GM12878 (cell line): ENCODE results near the gene WNT9A. TPM values are rescaled to one million over a fixed set of nuclear protein-coding genes. Genes with fewer than 3 reads are reported as not detected.

Experiments
- ATAC-seq: fragments of 200-7000 bp; cut with Tn5 transposase; 3 replicates; pipeline ENCODE4 v1.9.1; 2020; ENCODE audit warnings: mild to moderate bottlenecking, moderate library complexity
- BruUV-seq: library from RNA; stranded (reverse); fragments of 400-500 nt; replicated peaks from 2 replicates; lab custom pipeline; 2021; lab: Mats Ljungman, UMichigan
- CTCF ChIA-PET: fragments of 300-600 bp; sonication (Branson Sonifier 250); formaldehyde crosslinking; extraction: SDS; loops from one replicate; lab custom pipeline; 2021; ENCODE audit warnings: inconsistent platforms; lab: Yijun Ruan, JAX
- POLR2A ChIA-PET: fragments of 350-600 bp; formaldehyde crosslinking; extraction: SDS; loops from one replicate; lab custom pipeline; 2021; ENCODE audit warnings: inconsistent platforms; lab: Charles Lee
- RAD21 ChIA-PET: fragments of 300-600 bp; sonication (Branson Sonifier 250); formaldehyde crosslinking; loops from one replicate; lab custom pipeline; 2023; ENCODE audit warnings: antibody characterized with exemption; ENCODE audit not compliant: unreplicated experiment; lab: Charles Lee
- SMC1A ChIA-PET: fragments of 300-600 bp; sonication (Branson Sonifier 250); formaldehyde crosslinking; loops from one replicate; lab custom pipeline; 2023; ENCODE audit not compliant: unreplicated experiment, uncharacterized antibody; lab: Charles Lee
- DNase-seq: peaks from one replicate; pipeline ENCODE4 v3.0.0-alpha.2; 2011; ENCODE audit warnings: low read depth, low spot score
- FAIRE-seq: peaks from 3 replicates; lab custom pipeline; 2011; peaks lifted over from hg19 to GRCh38; lab: Jason Lieb, UNC
- H2AFZ ChIP-seq: 2 replicates; pipeline ENCODE4 v1.6.0; 2011; ENCODE audit warnings: low read depth, low read length, control low read depth; ENCODE audit not compliant: control insufficient read depth
- H3K27ac ChIP-seq: 2 replicates; pipeline ENCODE4 v1.5.1; 2011; ENCODE audit warnings: control low read depth; ENCODE audit not compliant: control insufficient read depth, insufficient read depth
- H3K27me3 ChIP-seq, 2 experiments: replicated peaks in 1 of 2; 2 replicates each; pipeline versions ENCODE4 v1.6.0 to v1.6.1; 2011; ENCODE audit warnings: low read length in 1 of 2; ENCODE audit not compliant: control insufficient read depth in 2 of 2, insufficient read depth in 2 of 2
- H3K36me3 ChIP-seq, 2 experiments: 2 replicates each; pipeline ENCODE4 v1.5.1; 2011; ENCODE audit warnings: low read length in 1 of 2; ENCODE audit not compliant: control insufficient read depth in 2 of 2, insufficient read depth in 2 of 2
- H3K4me1 ChIP-seq: 2 replicates; pipeline ENCODE4 v1.6.1; 2011; ENCODE audit warnings: mild to moderate bottlenecking, low read length, moderate library complexity, mixed read lengths; ENCODE audit not compliant: control insufficient read depth, insufficient read depth
- H3K4me2 ChIP-seq: 2 replicates; pipeline ENCODE4 v1.6.0; 2011; ENCODE audit warnings: control low read depth; ENCODE audit not compliant: control insufficient read depth, insufficient read depth
- H3K4me3 ChIP-seq: fragments of 200-600 bp; sonication (generic); 2 replicates; pipeline ENCODE4 v1.5.1; 2016
- H3K79me2 ChIP-seq: 2 replicates; pipeline ENCODE4 v1.6.0; 2011; ENCODE audit warnings: low read length; ENCODE audit not compliant: control insufficient read depth, insufficient read depth
- H3K9ac ChIP-seq: 2 replicates; pipeline ENCODE4 v1.8.0; 2011; ENCODE audit warnings: low read length, control low read depth, mixed read lengths; ENCODE audit not compliant: control insufficient read depth, insufficient read depth
- H3K9me3 ChIP-seq: replicated peaks from 3 replicates; pipeline ENCODE4 v1.5.1; 2011; ENCODE audit warnings: mild to moderate bottlenecking, low read length; ENCODE audit not compliant: control insufficient read depth, insufficient read depth
- H4K20me1 ChIP-seq: 2 replicates; pipeline ENCODE4 v1.6.0; 2011; ENCODE audit not compliant: control insufficient read depth, insufficient read depth
- CEBPZ ChIP-seq: fragments of 150-350 bp; IDR thresholded peaks from 2 replicates; pipeline ENCODE4 v1.6.1; 2016; ENCODE audit warnings: low read depth, low read length
- GABPA ChIP-seq: IDR thresholded peaks from 2 replicates; pipeline ENCODE4 v1.6.1; 2014; ENCODE audit warnings: antibody characterized with exemption, low read depth, mild to moderate bottlenecking, inconsistent platforms
- MAX ChIP-seq: IDR thresholded peaks from 2 replicates; pipeline ENCODE4 v1.6.1; 2012; ENCODE audit warnings: low read depth, low read length, improper control_type of control experiment
- NFIC ChIP-seq: IDR thresholded peaks from 2 replicates; pipeline ENCODE4 v1.6.1; 2012; ENCODE audit warnings: low read depth, mild to moderate bottlenecking, inconsistent platforms, low read length, moderate library complexity
- NKRF ChIP-seq: fragments of 450-650 bp; conservative IDR thresholded peaks from 2 replicates; pipeline ENCODE4 v1.6.1; 2017; ENCODE audit warnings: mild to moderate bottlenecking, moderate library complexity
- NR2C2 ChIP-seq: IDR thresholded peaks from 2 replicates; pipeline ENCODE4 v1.6.1; 2011; ENCODE audit warnings: borderline replicate concordance, low read depth; ENCODE audit not compliant: control insufficient read depth, insufficient read length
- NR2F1 ChIP-seq: fragments of 450-650 bp; conservative IDR thresholded peaks from 2 replicates; pipeline ENCODE4 v1.6.1; 2017; ENCODE audit warnings: mild to moderate bottlenecking
- POLR2AphosphoS5 ChIP-seq: IDR thresholded peaks from 2 replicates; pipeline ENCODE4 v1.6.1; 2011; ENCODE audit warnings: mild to moderate bottlenecking, low read length, inconsistent platforms
- RBBP5 ChIP-seq: fragments of 200-600 bp; sonication (generic); conservative IDR thresholded peaks from 2 replicates; pipeline ENCODE4 v1.6.1; 2016
- RUNX3 ChIP-seq: IDR thresholded peaks from 2 replicates; pipeline ENCODE4 v1.6.1; 2012; ENCODE audit warnings: low read length, inconsistent platforms
- SUPT20H ChIP-seq: IDR thresholded peaks from 2 replicates; pipeline ENCODE4 v1.6.1; 2011; ENCODE audit warnings: low read depth, mild to moderate bottlenecking, low read length, moderate library complexity, borderline replicate concordance; ENCODE audit not compliant: control insufficient read depth
- ZBTB11 ChIP-seq: fragments of 450-650 bp; formaldehyde crosslinking; IDR thresholded peaks from 2 replicates; pipeline ENCODE4 v1.5.0; 2022; ENCODE audit warnings: mild to moderate bottlenecking, missing genetic modification characterization
- WGBS: methylation state at CpG from one replicate; pipeline ENCODE4 v1.1.6; 2016; ENCODE audit warnings: low lambda C conversion rate; ENCODE audit not compliant: insufficient replicate concordance, insufficient coverage; ENCODE audit errors: missing lambda C conversion rate; 5-methylcytosine and 5-hydroxymethylcytosine counted together
- in situ Hi-C: fragments of 300-500 bp; cut with MboI; formaldehyde crosslinking; loops from 9 replicates; pipeline ENCODE4 v1.14.3; 2018; ENCODE audit warnings: mixed read lengths
- intact Hi-C: fragments of 100-400 bp; cut with micrococcal nuclease; formaldehyde crosslinking; loops from one replicate; pipeline ENCODE4 v1.14.2; 2022; ENCODE audit not compliant: unreplicated experiment
- polyA plus RNA-seq, 11 experiments: library from polyadenylated mRNA; depleted of rRNA in 4 of 11; unstranded in 6 of 11; stranded (reverse) in 5 of 11; fragments of >200 nt; fragmentation: Nextera tagmentation in 4 of 11; fragmentation: Illumina TruSeq in 1 of 11; extraction: Ambion mirVana in 4 of 11; extraction: Trizol in 1 of 11; gene quantifications; 1 replicate in 1 of 11; 2 replicates in 10 of 11; pipeline versions ENCODE4 v1.2.1 to v1.2.3, GENCODE V29; 2011 to 2016; ENCODE audit warnings: inconsistent platforms in 2 of 11, missing spikeins in 2 of 11, low read depth in 1 of 11
- total RNA-seq, 4 experiments: library from RNA; depleted of rRNA in 3 of 4; stranded (reverse); fragments of >200 nt in 3 of 4; fragmentation: Illumina TruSeq in 1 of 4; extraction: Trizol in 1 of 4; gene quantifications; 2 replicates each; pipeline versions ENCODE4 v1.2.1 to v1.2.3, GENCODE V29; 2013 to 2021
- TF ChIP-seq, protein P1 (sequence below): IDR thresholded peaks from 2 replicates; pipeline ENCODE4 v1.6.1; 2011; ENCODE audit warnings: low read depth, low read length, improper control_type of control experiment, borderline replicate concordance

Gene WNT9A
- total and polyA plus RNA-seq, 10 of the 15 experiments (the other 5 are each of a cell fraction or from before 2014, with no cell fraction given): not detected

- no peak for DNase-seq
- no peak overlapping the region for H3K9ac ChIP-seq
- BruUV-seq: no TSS peak
- TF ChIP-seq SUPT20H (no peak), POLR2AphosphoS5 (no peak), MAX (no peak), ZBTB11 (CRISPR knock-in tag) (no peak), GABPA (no peak), RUNX3 (no peak), NKRF (no peak), NFIC (no peak), RBBP5 (no peak), NR2F1 (no peak), NR2C2 (no peak), CEBPZ (no peak)
- TF ChIP-seq, protein P1, sequence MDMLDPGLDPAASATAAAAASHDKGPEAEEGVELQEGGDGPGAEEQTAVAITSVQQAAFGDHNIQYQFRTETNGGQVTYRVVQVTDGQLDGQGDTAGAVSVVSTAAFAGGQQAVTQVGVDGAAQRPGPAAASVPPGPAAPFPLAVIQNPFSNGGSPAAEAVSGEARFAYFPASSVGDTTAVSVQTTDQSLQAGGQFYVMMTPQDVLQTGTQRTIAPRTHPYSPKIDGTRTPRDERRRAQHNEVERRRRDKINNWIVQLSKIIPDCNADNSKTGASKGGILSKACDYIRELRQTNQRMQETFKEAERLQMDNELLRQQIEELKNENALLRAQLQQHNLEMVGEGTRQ: no peak
- no peaks in the 10 kb centered on the region for H4K20me1 ChIP-seq
- FAIRE-seq: no peak
- ChIA-PET CTCF (interaction anchor here (1.3 kb wide), 1 partner anchor 169 kb away, joined by 4 read pairs; no protein-coding TSS in a partner anchor), POLR2A (no interaction called here), RAD21 (no interaction called here), SMC1A (interaction anchor here (0.6 kb wide), 1 partner anchor 43 kb away, joined by 6 read pairs; no protein-coding TSS in a partner anchor)
- 2% methylated on average over 4 of the region's 4 CpGs for WGBS
- H3K79me2 ChIP-seq: no peaks in the 10 kb centered on the region
- H3K9me3 ChIP-seq: no peaks in the 10 kb centered on the region
- H3K4me3 ChIP-seq: no peak overlapping the region
- H2AFZ ChIP-seq: no peak overlapping the region
- no peak for ATAC-seq
- in situ Hi-C loops (no loop called here), intact Hi-C loops (no loop called here)
- H3K4me2 ChIP-seq: no peak overlapping the region
- no peak overlapping the region for H3K27ac ChIP-seq
- H3K4me1 ChIP-seq: no peaks in the 10 kb centered on the region
- H3K36me3 ChIP-seq: no peaks in the 10 kb centered on the region
- H3K27me3 ChIP-seq: no peaks in the 10 kb centered on the region; a peak in 1 of 4 replicates
Observed at GRCh38 chr1:227961651-227962466, 14.1 kb upstream of the WNT9A start.
